CD4-positive, alpha-beta T cell treated with Interleukin-6 for 4 hours (primary cell): ENCODE measurements around the gene EFL1.

Experiments
- DNase-seq: peaks from one replicate; pipeline ENCODE4 v3.0.0-alpha.2; 2020; ENCODE audit warnings: mixed read lengths

Gene EFL1

GRCh38 chr15:82114660-82115059 is 147.9 kb downstream of the EFL1 start:
- no peak for DNase-seq

DNA sequence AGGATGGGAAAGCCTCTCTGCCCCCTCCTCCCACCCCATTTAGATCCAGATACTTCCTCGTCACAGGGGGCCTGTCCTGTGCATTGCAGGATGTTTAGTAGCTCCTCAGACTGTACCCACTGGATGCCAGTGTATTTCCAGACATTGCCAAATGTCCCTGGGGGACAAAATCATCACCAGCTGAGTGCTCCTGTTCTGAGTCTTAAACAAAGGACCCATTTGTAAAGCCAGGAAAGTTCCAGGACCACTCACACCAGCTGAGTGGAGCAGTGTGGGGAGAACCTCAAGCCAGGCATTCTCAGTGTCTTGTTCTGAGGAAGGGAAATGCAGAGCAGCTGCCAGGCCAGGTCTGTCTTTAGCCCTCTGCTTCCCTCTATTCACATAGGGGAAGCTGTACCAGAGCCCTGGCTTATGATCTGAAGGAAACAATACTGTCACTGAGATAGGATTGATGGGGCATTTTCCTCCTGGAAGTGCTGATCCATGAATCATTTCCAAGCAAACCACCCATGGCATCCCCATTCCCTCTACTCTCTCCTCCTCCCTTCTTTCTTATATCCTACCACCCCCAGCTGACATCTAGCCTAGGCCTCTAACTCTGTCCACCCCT is 149.3 kb downstream of the EFL1 start:
- DNase-seq, result no peak

GRCh38 chr15:82111918-82112317 is 150.6 kb downstream of the EFL1 start:
- DNase-seq, result no peak

GRCh38 chr15:82110144-82110543 is 152.4 kb downstream of the EFL1 start:
- no peak for DNase-seq

- DNase-seq, result peak; percentile 63
Observed at GRCh38 chr15:82108489-82109078, 153.9 kb downstream of the EFL1 start.

DNA sequence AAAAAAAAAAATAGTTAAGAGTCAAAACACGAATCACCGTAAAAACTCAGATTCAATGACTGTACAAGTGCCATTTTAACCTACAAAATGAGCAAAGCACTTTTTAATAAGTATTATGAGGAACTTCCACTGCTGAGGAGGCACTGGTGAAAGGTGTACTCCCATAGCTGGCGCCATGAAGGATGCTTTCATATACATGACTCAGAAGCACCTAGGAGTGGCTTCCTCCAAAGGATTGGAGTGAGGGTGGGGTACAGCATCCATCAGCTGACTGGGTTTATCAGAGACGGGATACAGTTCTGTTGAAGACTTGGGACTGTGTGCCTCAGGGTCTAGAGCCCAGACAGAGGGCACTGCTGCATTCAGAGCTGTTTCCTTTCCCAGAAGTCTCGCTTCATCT is 155.9 kb downstream of the EFL1 start:
- DNase-seq, result no peak

GRCh38 chr15:82105451-82106215 is 156.9 kb downstream of the EFL1 start:
- no peak for DNase-seq

DNA sequence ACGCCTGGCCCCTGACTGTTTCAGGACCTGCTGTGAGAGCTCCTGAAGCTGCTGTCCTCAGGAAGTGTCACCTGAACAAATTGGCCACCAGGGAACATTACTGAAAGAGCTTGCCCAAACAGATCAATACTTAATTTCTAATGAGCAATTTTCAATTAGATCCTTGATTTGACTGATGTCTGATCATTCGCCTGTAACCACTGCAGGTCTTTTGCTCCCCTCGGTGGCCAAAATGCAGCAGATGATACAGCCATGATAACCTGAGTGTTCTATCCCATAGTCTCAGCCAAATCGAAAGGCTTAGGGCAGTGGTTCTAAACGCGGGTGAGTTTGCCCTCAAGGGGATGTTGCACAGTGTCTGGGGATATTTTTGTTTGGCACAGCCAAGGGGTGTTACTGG is 159.1 kb downstream of the EFL1 start:
- no peak for DNase-seq

DNA sequence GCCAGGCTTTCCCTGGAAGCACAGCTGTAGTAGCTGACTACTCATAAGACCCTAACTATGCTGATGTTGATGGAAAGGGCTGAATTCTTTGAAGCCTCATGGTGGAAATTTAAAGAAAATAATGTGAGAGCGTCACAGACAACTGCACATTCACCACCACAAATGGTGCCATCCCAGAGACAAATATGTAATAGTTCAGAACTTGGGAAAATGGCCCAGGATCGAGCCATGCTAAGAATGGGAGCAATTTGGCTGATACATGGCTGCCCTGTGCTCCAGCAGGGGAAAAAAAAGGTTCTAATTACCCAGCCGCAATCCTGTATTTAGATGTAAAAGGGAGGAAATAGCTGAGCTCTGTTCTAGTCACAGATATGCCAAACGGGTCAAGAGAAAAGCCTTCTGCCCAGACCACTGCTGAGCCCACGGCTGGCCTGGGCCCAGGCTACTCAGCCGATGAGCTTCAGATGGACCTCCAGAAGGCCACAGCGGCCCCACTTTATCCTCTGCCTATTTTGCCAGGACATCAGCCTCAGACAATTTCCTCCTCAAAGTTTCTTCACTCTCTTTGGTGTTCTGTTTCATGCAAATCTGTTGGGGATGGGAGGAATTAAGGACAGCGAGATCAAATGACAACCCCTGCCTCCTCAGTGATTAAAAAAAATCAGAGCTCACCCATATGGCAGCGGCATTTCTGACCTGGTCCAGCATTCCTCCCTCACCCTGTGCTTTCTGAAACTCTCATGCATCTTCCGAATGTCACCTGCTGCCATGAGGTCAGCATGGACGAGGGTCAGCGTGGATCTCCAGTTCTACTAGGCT is 162.2 kb downstream of the EFL1 start:
- DNase-seq, result no peak

DNA sequence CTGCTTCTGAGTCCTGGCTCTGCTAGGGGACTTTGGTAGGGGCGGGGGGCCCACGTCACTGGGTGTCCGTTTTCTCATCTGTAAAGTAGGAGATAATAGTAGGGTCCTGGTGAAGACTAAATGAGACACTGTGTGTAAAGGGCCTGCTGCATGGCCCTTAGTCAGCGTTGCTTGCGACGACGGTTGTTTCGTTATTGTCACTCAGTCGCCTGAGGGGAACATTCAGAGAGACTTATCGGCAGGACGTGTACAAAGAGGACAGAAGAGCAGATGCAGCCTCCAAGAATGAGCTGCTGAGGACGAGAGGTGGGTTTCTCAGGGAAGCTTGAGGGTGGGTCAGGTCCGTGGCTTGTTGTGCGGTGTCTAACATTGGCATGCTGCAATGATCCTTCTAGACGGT is 163.9 kb downstream of the EFL1 start:
- no peak for DNase-seq

DNA sequence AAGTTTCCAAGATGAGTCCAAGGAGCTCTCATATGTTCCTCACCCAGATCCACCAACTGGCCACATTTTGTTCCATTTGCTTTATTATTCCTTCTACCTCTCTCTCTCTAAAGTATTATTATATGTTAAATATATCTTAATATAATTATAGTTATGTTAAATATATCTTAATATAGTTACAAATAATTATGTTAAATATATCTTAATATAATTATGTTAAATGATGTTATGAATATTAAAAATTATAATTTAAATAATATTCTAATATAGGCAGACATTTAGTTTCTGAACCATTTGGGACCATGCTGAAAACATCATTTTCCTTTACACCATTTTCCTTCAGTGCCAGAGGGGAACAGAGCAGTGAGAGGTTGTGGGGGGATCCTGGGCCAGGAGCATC is 166.7 kb downstream of the EFL1 start:
- no peak for DNase-seq

GRCh38 chr15:82093774-82094211 is 168.7 kb downstream of the EFL1 start:
- no peak for DNase-seq

DNA sequence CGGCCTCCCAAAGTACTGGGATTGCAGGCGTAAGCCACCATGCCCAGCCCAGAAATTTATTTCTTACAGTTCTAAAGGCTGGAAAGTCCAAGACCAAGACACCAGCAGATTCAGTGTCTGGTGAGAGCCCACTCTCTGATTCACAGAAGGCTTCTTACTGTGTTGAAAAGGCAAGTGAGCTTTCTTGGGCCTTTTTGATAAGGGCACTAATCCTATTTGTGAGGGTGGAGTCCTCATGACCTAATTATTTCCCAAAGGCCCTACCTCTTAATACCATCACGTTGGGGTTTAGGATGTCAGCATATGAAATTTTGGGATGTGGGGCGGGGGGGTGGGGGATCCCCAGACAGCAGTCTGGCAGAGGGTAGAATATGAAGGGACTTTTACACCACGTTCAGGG is 169.2 kb downstream of the EFL1 start:
- DNase-seq, result no peak

- no peak for DNase-seq
Observed at GRCh38 chr15:82091636-82092140, 170.8 kb downstream of the EFL1 start.

- DNase-seq, result no peak
Observed at GRCh38 chr15:82086243-82086995, 176.1 kb downstream of the EFL1 start.

GRCh38 chr15:82081914-82082762 is 180.4 kb downstream of the EFL1 start:
- no peak for DNase-seq

- no peak for DNase-seq
Observed at GRCh38 chr15:82080774-82081173, 181.8 kb downstream of the EFL1 start.
